ENCODE results near the gene MTX2.

DNA sequence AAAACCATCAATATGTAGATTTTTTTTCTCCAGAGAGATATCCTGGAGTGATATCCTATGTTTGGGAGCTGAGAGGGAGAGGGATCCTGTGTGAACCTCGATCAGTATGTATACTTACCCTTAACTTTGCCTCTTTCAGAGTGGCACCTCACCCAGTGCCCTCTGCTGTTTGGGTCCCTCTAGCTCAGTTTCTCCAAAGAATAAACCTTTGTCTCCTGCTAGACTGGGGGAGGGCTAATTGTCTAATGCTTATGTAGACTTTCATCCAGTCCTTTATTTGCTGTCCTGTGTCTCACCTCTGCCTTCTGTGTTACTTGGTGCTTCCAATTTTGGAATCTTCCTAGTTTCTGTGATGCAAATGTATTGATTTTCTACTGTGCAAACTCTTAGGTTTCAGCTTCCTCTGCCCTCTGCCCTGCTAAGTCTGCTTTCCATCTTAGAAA, 48.4 kb downstream of the MTX2 start:
- no peak for TF ChIP-seq GATA2 (IDR thresholded peaks at IDR 0.05; ENCODE audit: low read depth, low read length)
- TF ChIP-seq GATA3 (IDR thresholded peaks at IDR 0.05; ENCODE audit: low read depth, low read length), result no peak
